GM12873 (cell line): ENCODE results near the gene AGAP2.

Experiments used
- TF ChIP-seq, protein P1 (sequence below): IDR thresholded peaks from 2 replicates; pipeline ENCODE4 v1.5.1; 2012; ENCODE audit warnings: low read depth, mild to moderate bottlenecking, moderate library complexity, low read length, control low read depth; ENCODE audit not compliant: insufficient read depth; ENCODE audit errors: missing control alignments

AGAP2 gene

DNA sequence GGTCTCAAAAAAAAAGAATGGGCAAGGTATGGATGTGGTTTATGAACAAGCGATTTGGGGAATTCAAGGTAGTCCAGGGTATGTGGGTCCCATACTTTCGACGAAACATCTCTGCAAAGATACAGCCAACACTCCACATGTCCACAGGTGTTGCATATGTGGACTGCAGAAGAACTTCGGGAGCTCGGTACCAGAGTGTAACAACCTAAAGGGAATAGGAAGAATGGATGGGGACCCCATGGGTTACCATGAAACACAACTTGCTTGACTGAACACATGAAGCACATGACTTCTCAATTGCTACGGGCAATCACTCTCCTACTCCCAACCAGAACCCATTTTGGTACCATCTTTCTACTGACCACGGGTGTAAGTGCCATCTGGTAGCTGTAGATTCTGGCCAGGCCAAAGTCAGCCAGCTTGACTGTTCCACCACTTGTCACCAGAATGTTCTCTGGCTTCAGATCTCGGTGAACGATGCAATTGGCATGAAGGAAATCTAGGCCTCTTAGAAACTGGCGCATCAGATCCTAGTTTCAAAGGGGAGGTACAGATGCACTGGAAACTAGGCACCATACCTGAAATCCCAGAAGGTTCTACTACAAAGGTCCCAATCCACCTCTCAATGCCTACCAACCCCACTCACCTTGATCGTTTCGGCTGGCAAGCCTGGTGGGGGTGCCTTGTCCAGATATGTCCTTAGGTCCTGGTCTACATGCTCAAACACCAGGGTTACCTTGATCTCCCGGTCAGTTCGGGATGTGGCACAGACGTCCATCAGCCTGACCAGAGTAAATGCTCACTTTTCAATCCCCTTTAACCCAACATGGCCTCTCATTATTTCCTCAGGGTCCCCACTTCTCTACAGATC is 12.3 kb upstream of the AGAP2 start:
- TF ChIP-seq, protein P1, sequence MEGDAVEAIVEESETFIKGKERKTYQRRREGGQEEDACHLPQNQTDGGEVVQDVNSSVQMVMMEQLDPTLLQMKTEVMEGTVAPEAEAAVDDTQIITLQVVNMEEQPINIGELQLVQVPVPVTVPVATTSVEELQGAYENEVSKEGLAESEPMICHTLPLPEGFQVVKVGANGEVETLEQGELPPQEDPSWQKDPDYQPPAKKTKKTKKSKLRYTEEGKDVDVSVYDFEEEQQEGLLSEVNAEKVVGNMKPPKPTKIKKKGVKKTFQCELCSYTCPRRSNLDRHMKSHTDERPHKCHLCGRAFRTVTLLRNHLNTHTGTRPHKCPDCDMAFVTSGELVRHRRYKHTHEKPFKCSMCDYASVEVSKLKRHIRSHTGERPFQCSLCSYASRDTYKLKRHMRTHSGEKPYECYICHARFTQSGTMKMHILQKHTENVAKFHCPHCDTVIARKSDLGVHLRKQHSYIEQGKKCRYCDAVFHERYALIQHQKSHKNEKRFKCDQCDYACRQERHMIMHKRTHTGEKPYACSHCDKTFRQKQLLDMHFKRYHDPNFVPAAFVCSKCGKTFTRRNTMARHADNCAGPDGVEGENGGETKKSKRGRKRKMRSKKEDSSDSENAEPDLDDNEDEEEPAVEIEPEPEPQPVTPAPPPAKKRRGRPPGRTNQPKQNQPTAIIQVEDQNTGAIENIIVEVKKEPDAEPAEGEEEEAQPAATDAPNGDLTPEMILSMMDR = no peak

DNA sequence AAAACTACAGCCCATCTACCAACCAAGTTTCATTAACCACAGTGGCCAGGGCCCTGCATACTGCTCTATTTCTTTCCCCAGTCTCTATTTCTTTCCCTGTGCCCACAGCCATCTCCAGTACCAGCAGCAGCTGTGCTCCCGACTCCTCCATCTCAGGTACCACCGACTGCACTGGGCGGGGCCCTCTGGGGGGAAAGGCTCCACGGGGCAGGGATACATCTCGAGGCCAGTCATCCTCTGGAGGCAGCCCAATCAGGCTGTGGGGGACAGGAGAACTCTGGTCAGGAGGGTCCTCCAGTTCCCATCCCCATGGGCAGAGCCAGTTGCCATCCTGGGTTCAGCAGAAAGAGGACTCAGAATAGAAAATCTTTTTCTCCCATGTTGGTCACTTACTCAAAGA is 10.5 kb upstream of the AGAP2 start:
- TF ChIP-seq, protein P1 = no peak

DNA sequence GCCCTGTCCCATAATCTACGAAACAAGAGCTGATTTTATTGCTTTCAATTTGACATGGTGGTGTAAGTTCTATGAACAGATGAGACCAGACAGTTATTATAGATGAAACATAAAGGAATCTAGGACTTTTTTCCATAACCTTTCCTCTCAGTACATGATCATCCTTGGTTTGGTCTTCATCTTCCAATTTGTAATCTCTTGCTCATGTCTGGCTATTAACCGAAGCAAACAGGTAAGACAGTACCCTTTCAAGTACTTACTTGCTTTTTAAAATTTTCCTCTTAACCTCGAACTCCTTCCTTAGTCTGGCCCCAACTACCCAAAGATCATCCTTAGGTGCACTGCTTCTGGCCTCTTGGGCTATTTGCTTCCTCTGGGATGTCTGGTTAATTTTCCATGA is 7.5 kb upstream of the AGAP2 start:
- TF ChIP-seq, protein P1 = no peak

DNA sequence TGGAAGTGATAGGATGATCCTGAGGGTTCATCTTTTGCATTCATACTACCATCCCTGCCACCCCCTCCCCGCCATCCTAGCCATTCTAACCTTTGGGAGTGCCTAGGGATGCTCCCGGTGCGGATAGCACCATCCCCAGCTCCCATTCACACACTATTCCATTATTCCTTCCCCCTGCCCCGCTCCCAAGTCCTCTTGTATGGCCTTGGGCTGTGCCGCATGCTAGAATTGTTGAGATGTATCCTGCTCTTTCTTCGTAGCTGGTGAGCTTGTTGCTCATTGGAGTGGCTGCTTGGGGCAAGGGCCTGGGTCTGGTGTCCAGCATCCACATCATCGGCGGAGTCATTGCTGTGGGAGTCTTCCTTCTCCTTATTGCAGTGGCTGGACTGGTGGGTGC is 6.9 kb upstream of the AGAP2 start:
- TF ChIP-seq, protein P1 = no peak

DNA sequence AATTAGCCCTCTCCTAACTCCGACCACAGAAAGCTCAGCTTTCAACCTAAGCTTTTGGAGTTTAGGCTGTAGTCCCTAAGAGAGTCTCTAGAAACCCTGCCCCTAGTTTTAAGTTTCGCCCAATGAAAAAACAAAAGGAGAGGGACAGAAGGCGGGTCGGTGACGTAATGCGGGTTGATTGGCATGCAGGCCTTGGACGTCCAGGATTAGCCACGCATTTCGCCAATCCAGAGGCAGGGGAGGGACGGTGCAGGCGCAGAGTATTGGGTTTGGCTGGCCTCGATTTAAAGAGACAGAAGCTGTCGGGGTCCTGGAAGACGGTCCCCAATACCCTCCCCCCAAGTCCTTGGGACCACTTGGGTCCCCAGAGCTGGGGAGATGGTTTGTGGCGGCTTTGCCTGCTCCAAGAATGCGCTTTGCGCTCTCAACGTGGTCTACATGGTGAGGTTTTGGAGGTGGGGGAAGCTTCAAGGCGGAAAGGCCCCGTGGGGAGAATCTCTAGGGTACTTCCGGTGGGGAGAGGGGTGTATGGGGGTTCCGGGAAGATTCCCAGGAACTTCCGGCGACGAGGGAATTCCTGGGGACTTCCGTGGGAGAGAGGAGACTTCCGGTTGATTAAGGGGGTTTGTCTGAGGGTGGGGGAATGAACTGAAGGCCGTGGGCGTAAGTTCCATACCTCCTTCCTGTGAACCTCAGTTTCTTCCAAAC is 6.4 kb upstream of the AGAP2 start, which contains the start of gene TSPAN31:
Gene TSPAN31, plus strand, starts transcription at position 263 of the 708 bp plus-strand sequence. Its CDS starts 116 bp downstream, at position 379.
- TF ChIP-seq, protein P1 = no peak

DNA sequence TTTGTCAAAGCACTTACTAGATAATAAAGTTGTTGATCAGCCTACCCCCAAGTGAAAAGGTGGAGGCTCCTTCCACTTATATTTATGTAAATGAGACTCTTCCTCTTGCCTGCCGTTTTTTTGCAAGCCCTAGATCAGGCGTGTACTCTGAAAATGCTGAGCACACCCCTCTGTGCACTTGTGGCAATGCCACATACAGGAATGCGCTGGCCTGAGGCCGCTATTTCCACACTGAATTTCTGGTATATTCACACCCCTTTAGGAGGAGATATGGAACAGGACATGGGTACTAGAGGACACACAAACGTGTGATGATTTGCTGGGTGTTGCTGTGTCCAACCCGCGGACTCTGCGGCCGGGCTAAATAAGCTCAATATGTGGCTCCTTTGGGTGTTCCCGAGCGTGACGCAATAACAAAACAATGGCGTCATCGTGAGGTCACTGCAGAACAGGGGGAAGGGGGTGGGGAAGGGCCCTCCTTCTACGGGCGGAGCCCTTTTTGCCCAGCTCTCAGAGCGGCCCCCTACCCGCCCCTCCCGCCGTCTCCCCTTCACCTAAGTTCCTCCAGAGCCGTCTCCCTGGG is 5.7 kb upstream of the AGAP2 start:
- TF ChIP-seq, protein P1 = no peak

DNA sequence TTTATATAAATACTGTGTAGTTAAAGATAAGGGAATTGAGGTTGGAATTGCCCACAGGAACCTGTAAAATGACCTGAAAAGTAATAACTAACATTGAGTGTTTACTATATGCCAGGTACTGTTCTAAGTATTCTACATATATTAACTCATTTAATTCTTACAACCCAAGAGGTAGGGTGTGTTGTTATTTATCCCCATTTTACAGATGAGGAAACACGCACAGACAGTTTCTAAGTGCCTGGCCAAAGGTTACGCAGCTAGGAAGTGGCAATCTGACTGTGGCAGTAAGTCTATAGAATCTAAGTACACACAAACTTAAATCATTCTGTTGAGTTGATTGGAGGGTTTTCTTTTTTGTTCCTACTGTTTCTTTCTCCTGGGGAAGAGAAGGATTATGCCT is 5.2 kb upstream of the AGAP2 start:
- TF ChIP-seq, protein P1 = no peak
